Natural killer cell (primary cell): ENCODE data around the gene MUC4. TPM values are rescaled to one million over a fixed set of nuclear protein-coding genes. Genes with fewer than 3 reads are reported as not detected.
"Not testable (repeated sequence)": the region's sequence is repeated elsewhere in the genome, so short reads cannot be mapped to it uniquely, and the experiment has no call there.

Experiments
- ATAC-seq, 3 donors: fragments of 150-1000 bp in 2 of 3; fragments of 200-7000 bp in 1 of 3; cut with Tn5 transposase; 1 replicate in 1 of 3; 2 replicates in 2 of 3; pipeline ENCODE4 v1.10.0; 2021; ENCODE audit warnings: mild to moderate bottlenecking in 2 of 3, moderate library complexity in 2 of 3
- DNase-seq, 2 donors: peaks; one replicate each; pipeline versions ENCODE4 v3.0.0 to v3.0.0-alpha.2; 2013 to 2021; ENCODE audit warnings: mixed read lengths in 1 of 2
- H3K27ac ChIP-seq: one replicate; pipeline ENCODE4 v1.5.1; 2013; ENCODE audit warnings: mild to moderate bottlenecking, low read length
- H3K27me3 ChIP-seq: one replicate; pipeline ENCODE4 v1.6.1; 2013; ENCODE audit warnings: low read length; ENCODE audit not compliant: control insufficient read depth, insufficient read depth
- H3K36me3 ChIP-seq: one replicate; pipeline ENCODE4 v1.6.1; 2013; ENCODE audit warnings: low read length; ENCODE audit not compliant: control insufficient read depth, insufficient read depth
- H3K4me1 ChIP-seq: one replicate; pipeline ENCODE4 v1.6.1; 2013; ENCODE audit warnings: low read length; ENCODE audit not compliant: control insufficient read depth, insufficient read depth
- H3K4me3 ChIP-seq: one replicate; pipeline ENCODE4 v1.5.1; 2013; ENCODE audit warnings: low read length
- H3K9me3 ChIP-seq: one replicate; pipeline ENCODE4 v1.6.1; 2013; ENCODE audit warnings: low read length; ENCODE audit not compliant: control insufficient read depth, insufficient read depth
- H3K27ac Mint-ChIP-seq, 2 donors: one replicate each; pipeline ENCODE4 v1.8.0; 2022; ENCODE audit warnings: mild to moderate bottlenecking in 2 of 2, mixed read lengths in 2 of 2, moderate library complexity in 1 of 2
- H3K27me3 Mint-ChIP-seq, 2 donors: one replicate each; pipeline ENCODE4 v1.8.0; 2022; ENCODE audit warnings: low read depth in 2 of 2, mixed read lengths in 2 of 2
- H3K36me3 Mint-ChIP-seq: one replicate; pipeline ENCODE4 v1.8.0; 2022; ENCODE audit warnings: mixed read lengths
- H3K4me1 Mint-ChIP-seq, 2 donors: one replicate each; pipeline ENCODE4 v1.8.0; 2022; ENCODE audit warnings: mixed read lengths in 2 of 2
- H3K4me3 Mint-ChIP-seq: one replicate; pipeline ENCODE4 v1.8.0; 2022; ENCODE audit warnings: mild to moderate bottlenecking, moderate library complexity, mixed read lengths
- H3K9me3 Mint-ChIP-seq, 2 donors: one replicate each; pipeline ENCODE4 v1.8.0; 2022; ENCODE audit warnings: mixed read lengths in 2 of 2
- CTCF ChIP-seq: fragments of 200-600 bp; IDR thresholded peaks from one replicate; pipeline ENCODE4 v1.8.0; 2022; ENCODE audit warnings: antibody characterized with exemption
- WGBS: methylation state at CpG from one replicate; pipeline ENCODE4 v1.1.7; 2013; ENCODE audit warnings: missing lambda C conversion rate; ENCODE audit not compliant: insufficient coverage; 5-methylcytosine and 5-hydroxymethylcytosine counted together
- intact Hi-C: fragments of 100-400 bp; cut with micrococcal nuclease; formaldehyde crosslinking; loops from one replicate; pipeline ENCODE4 v1.14.2; 2022
- total RNA-seq, 4 donors: library from RNA; stranded (reverse); fragments of 120-200 nt in 1 of 4; gene quantifications; one replicate each; pipeline versions ENCODE4 v1.2.3 to v1.2.4, GENCODE V29; 2013 to 2022

MUC4 gene
- total RNA-seq, 3 donors from 2014 or later (not counting 1 experiment from before 2014, with no cell fraction given): 0.05 to 1.7 (median 0.38) TPM

GRCh38 chr3:195820901-195821300 is 9.2 kb upstream of the MUC4 start:
- ATAC-seq (no peak), DNase-seq (no peak)
- H3K4me1 ChIP-seq: peaks cover 4% of the 10 kb centered on the region
- intact Hi-C loops: no loop called here
- H3K27ac ChIP-seq: no peak overlapping the region
- no peaks in the 10 kb centered on the region for H3K27me3 ChIP-seq
- H3K4me3 ChIP-seq: no peak overlapping the region
- Mint-ChIP-seq H3K27me3 (no peaks in the 10 kb centered on the region), H3K27ac (no peak overlapping the region), H3K4me1 (peaks cover 14 to 23% of the 10 kb centered on the region in 2 donors), H3K36me3 (no peaks in the 10 kb centered on the region), H3K9me3 (no peaks in the 10 kb centered on the region), H3K4me3 (no peak overlapping the region)
- TF ChIP-seq CTCF: no peak
- H3K9me3 ChIP-seq: no peaks in the 10 kb centered on the region
- WGBS: 77% methylated on average over 5 of the region's 5 CpGs
- no peaks in the 10 kb centered on the region for H3K36me3 ChIP-seq

DNA sequence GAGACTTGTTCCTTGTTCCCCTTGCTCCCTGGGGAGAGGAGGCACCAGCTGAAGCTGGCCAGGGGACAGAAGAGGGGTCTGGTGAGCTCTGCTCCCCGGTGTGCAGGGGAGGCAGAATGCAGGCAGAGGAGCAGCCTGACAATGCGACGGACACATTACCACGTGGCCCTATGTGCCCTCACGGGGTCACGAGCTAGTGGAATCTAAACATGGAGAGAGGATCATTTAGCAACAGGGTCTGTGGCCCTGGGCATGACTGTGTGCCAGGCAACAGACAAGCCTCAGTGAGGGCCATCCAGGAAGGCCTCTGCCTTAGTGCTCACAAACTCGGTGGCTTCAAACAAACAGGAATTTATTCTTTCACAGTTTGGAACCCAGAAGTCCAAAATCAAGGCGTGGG is 8.5 kb upstream of the MUC4 start:
- no peaks in the 10 kb centered on the region for H3K27me3 ChIP-seq
- H3K27ac Mint-ChIP-seq: no peak overlapping the region
- H3K9me3 ChIP-seq: no peaks in the 10 kb centered on the region
- DNase-seq (no peak), ATAC-seq (no peak)
- no peak overlapping the region for H3K27ac ChIP-seq
- WGBS: 93% methylated on average over 8 of the region's 8 CpGs
- H3K4me3 Mint-ChIP-seq: no peak overlapping the region
- intact Hi-C loops: no loop called here
- no peaks in the 10 kb centered on the region for H3K27me3 Mint-ChIP-seq
- H3K36me3 Mint-ChIP-seq: no peaks in the 10 kb centered on the region
- no peaks in the 10 kb centered on the region for H3K36me3 ChIP-seq
- H3K4me1 Mint-ChIP-seq: peaks cover 14 to 27% of the 10 kb centered on the region in 2 donors
- no peaks in the 10 kb centered on the region for H3K9me3 Mint-ChIP-seq
- peaks cover 7% of the 10 kb centered on the region for H3K4me1 ChIP-seq
- TF ChIP-seq CTCF: no peak
- no peak overlapping the region for H3K4me3 ChIP-seq

- Mint-ChIP-seq H3K9me3 (no peaks in the 10 kb centered on the region), H3K36me3 (no peaks in the 10 kb centered on the region), H3K4me3 (no peak overlapping the region), H3K27me3 (no peaks in the 10 kb centered on the region), H3K27ac (peak overlapping the region; percentile 38 to 88), H3K4me1 (peaks cover 21 to 36% of the 10 kb centered on the region in 2 donors)
- Histone ChIP-seq H3K36me3 (no peaks in the 10 kb centered on the region), H3K27me3 (no peaks in the 10 kb centered on the region), H3K4me1 (peaks cover 7% of the 10 kb centered on the region), H3K4me3 (no peak overlapping the region), H3K27ac (no peak overlapping the region), H3K9me3 (no peaks in the 10 kb centered on the region)
- no peak for ATAC-seq
- TF ChIP-seq CTCF: no peak
- DNase-seq: no peak
- 96% methylated on average over 19 of the region's 21 CpGs for WGBS
- intact Hi-C loops: no loop called here
Observed at GRCh38 chr3:195818301-195818700, 6.6 kb upstream of the MUC4 start.

DNA sequence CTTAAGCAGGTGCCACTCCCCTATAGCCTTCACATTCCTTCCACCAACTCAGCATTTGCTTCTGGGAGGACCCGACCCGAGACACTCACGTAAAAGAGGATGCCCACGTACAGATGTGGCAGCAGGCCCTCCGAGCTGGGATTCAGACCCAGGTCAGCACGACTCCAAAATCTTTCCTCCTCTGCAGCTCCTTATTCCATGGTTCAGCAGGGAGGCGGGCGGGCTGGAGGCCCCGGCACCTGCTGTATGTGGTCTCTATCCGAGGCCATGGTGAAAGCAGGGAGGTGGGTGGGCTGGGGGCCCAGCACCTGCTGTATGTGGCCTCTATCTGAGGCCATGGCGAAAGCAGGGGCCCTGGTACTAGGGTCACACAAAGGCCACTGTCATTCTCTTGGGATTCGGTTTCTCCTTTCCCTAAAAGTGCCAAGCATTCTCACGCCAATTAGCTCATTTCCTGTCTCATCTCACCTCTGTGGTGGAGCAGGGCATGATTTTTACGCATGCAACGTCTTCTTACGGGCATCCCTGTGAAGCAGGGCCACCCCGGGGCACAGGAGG is 5.9 kb upstream of the MUC4 start:
- Histone ChIP-seq H3K27me3 (no peaks in the 10 kb centered on the region), H3K36me3 (no peaks in the 10 kb centered on the region), H3K9me3 (no peaks in the 10 kb centered on the region), H3K27ac (no peak overlapping the region), H3K4me1 (peaks cover 7% of the 10 kb centered on the region), H3K4me3 (no peak overlapping the region)
- intact Hi-C loops: no loop called here
- Mint-ChIP-seq H3K36me3 (no peaks in the 10 kb centered on the region), H3K4me1 (peaks cover 21 to 36% of the 10 kb centered on the region in 2 donors), H3K9me3 (no peaks in the 10 kb centered on the region), H3K4me3 (peak overlapping the region; percentile 26), H3K27ac (peak overlapping the region; percentile 31 to 88), H3K27me3 (no peaks in the 10 kb centered on the region)
- 90% methylated on average over 17 of the region's 17 CpGs for WGBS
- ATAC-seq (no peak), DNase-seq (no peak)
- TF ChIP-seq CTCF: no peak

DNA sequence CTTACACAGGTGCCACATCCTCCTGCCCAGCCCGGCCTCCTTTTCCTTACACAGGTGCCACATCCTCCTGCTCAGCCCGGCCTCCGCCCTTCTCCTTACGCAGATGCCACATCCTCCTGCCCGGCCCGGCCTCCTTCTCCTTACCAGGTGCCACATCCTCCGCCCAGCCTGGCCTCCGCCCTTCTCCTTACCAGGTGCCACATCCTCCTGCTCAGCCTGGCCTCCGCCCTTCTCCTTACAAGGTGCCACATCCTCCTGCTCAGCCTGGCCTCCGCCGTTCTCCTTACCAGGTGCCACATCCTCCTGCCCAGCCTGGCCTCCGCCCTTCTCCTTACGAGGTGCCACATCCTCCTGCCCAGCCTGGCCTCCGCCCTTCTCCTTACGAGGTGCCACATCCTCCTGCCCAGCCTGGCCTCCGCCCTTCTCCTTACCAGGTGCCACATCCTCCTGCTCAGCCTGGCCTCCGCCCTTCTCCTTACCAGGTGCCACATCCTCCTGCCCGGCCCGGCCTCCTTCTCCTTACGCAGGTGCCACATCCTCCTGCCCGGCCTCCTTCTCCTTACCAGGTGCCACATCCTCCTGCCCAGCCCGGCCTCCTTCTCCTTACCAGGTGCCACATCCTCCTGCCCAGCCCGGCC is 4.7 kb upstream of the MUC4 start:
- H3K36me3 ChIP-seq, H3K4me3 ChIP-seq, ATAC-seq, H3K36me3 Mint-ChIP-seq, H3K9me3 ChIP-seq, DNase-seq, H3K27me3 ChIP-seq, H3K27me3 Mint-ChIP-seq, H3K4me1 ChIP-seq, H3K9me3 Mint-ChIP-seq, intact Hi-C loops, H3K4me3 Mint-ChIP-seq, H3K27ac ChIP-seq: not testable (repeated sequence)
- 68% methylated on average over 22 of the region's 23 CpGs for WGBS
- Mint-ChIP-seq H3K4me1 (peaks cover 15 to 36% of the 10 kb centered on the region in 2 donors), H3K27ac (peak overlapping the region; percentile 31 to 88)
